Liver (tissue), 9 donors: ENCODE data around the gene NR5A1. TPM values are rescaled to one million over a fixed set of nuclear protein-coding genes. Genes with fewer than 3 reads are reported as not detected.

Experiments
- DNase-seq: peaks from one replicate; pipeline ENCODE4 v3.0.0-alpha.2; 2017; ENCODE audit warnings: low spot score
- H3K27ac ChIP-seq, 2 donors: one replicate each; pipeline ENCODE4 v1.7.0; 2013; ENCODE audit warnings: inconsistent platforms in 2 of 2, low read length in 2 of 2, control low read depth in 1 of 2, low read depth in 1 of 2, mild to moderate bottlenecking in 1 of 2
- H3K27me3 ChIP-seq, 4 donors: one replicate each; pipeline versions ENCODE4 v1.6.1 to v1.7.0; 2013; ENCODE audit warnings: low read length in 3 of 4, inconsistent platforms in 1 of 4, mild to moderate bottlenecking in 1 of 4, moderate library complexity in 1 of 4; ENCODE audit not compliant: control insufficient read depth in 4 of 4, insufficient read depth in 4 of 4
- H3K36me3 ChIP-seq, 4 donors: one replicate each; pipeline versions ENCODE4 v1.6.1 to v1.7.0; 2013; ENCODE audit warnings: low read length in 3 of 4, mild to moderate bottlenecking in 3 of 4, low read depth in 1 of 4, moderate library complexity in 1 of 4; ENCODE audit not compliant: control insufficient read depth in 4 of 4, insufficient read depth in 3 of 4
- H3K4me1 ChIP-seq, 4 donors: one replicate each; pipeline versions ENCODE4 v1.6.1 to v1.7.0; 2013; ENCODE audit warnings: low read length in 3 of 4, mild to moderate bottlenecking in 3 of 4, moderate library complexity in 1 of 4; ENCODE audit not compliant: control insufficient read depth in 4 of 4, insufficient read depth in 4 of 4
- H3K4me3 ChIP-seq, 3 donors: one replicate each; pipeline versions ENCODE4 v1.6.1 to v1.7.0; 2013; ENCODE audit warnings: low read length in 3 of 3, control low read depth in 1 of 3, low read depth in 1 of 3, mild to moderate bottlenecking in 1 of 3
- H3K9ac ChIP-seq, 2 donors: one replicate each; pipeline ENCODE4 v1.7.0; 2013; ENCODE audit warnings: low read length in 2 of 2, mild to moderate bottlenecking in 2 of 2, moderate library complexity in 2 of 2, control low read depth in 1 of 2, low read depth in 1 of 2
- H3K9me3 ChIP-seq, 4 donors: one replicate each; pipeline versions ENCODE4 v1.6.1 to v1.7.0; 2013; ENCODE audit warnings: low read length in 3 of 4; ENCODE audit not compliant: control insufficient read depth in 4 of 4
- EGR1 ChIP-seq, 2 donors: IDR thresholded peaks; 2 replicates each; pipeline ENCODE4 v1.6.1; 2016 to 2018; ENCODE audit warnings: antibody characterized with exemption in 2 of 2, low read depth in 2 of 2
- FOXA1 ChIP-seq: IDR thresholded peaks from 2 replicates; pipeline ENCODE4 v1.6.1; 2016; ENCODE audit warnings: antibody characterized with exemption
- FOXA2 ChIP-seq: IDR thresholded peaks from 2 replicates; pipeline ENCODE4 v1.6.1; 2016; ENCODE audit warnings: antibody characterized with exemption
- GABPA ChIP-seq, 2 donors: IDR thresholded peaks in 1 of 2; conservative IDR thresholded peaks in 1 of 2; 2 replicates each; pipeline ENCODE4 v1.6.1; 2016; ENCODE audit warnings: antibody characterized with exemption in 2 of 2, mild to moderate bottlenecking in 1 of 2, moderate library complexity in 1 of 2
- HNF4A ChIP-seq, 2 donors: conservative IDR thresholded peaks; 2 replicates each; pipeline ENCODE4 v1.6.1; 2016; ENCODE audit warnings: antibody characterized with exemption in 2 of 2, mild to moderate bottlenecking in 2 of 2
- HNF4G ChIP-seq: IDR thresholded peaks from 2 replicates; pipeline ENCODE4 v1.6.1; 2016; ENCODE audit warnings: antibody characterized with exemption
- JUND ChIP-seq, 2 donors: IDR thresholded peaks; 2 replicates each; pipeline ENCODE4 v1.6.1; 2016; ENCODE audit warnings: antibody characterized with exemption in 2 of 2
- MAX ChIP-seq: IDR thresholded peaks from 2 replicates; pipeline ENCODE4 v1.6.1; 2016; ENCODE audit warnings: antibody characterized with exemption
- NR2F2 ChIP-seq: IDR thresholded peaks from 2 replicates; pipeline ENCODE4 v1.6.1; 2016; ENCODE audit warnings: antibody characterized with exemption
- RAD21 ChIP-seq, 2 donors: IDR thresholded peaks; 2 replicates each; pipeline ENCODE4 v1.6.1; 2016; ENCODE audit warnings: antibody characterized with exemption in 2 of 2, mild to moderate bottlenecking in 2 of 2
- RXRA ChIP-seq, 2 donors: IDR thresholded peaks; 2 replicates each; pipeline ENCODE4 v1.6.1; 2017 to 2018; ENCODE audit warnings: antibody characterized with exemption in 2 of 2, mild to moderate bottlenecking in 1 of 2
- SP1 ChIP-seq: IDR thresholded peaks from 2 replicates; pipeline ENCODE4 v1.6.1; 2018; ENCODE audit warnings: antibody characterized with exemption, mild to moderate bottlenecking
- TAF1 ChIP-seq: conservative IDR thresholded peaks from 2 replicates; pipeline ENCODE4 v1.6.1; 2016; ENCODE audit warnings: antibody characterized with exemption, mild to moderate bottlenecking
- YY1 ChIP-seq: IDR thresholded peaks from 2 replicates; pipeline ENCODE4 v1.6.1; 2016; ENCODE audit warnings: antibody characterized with exemption, mild to moderate bottlenecking
- ZBTB33 ChIP-seq: IDR thresholded peaks from 2 replicates; pipeline ENCODE4 v1.6.1; 2016; ENCODE audit warnings: antibody characterized with exemption
- WGBS: extraction: QIAGEN DNeasy Blood & Tissue Kit; methylation state at CpG from one replicate; pipeline ENCODE4 v1.1.7; 2013; 5-methylcytosine and 5-hydroxymethylcytosine counted together
- polyA plus RNA-seq, 2 donors: library from polyadenylated mRNA; stranded (reverse) in 1 of 2; unstranded in 1 of 2; fragments of 200-250 nt in 1 of 2; fragments of >200 nt in 1 of 2; fragmentation: Nextera tagmentation in 1 of 2; extraction: Ambion mirVana in 1 of 2; gene quantifications; one replicate each; pipeline versions ENCODE4 v1.2.1 to v1.2.3, GENCODE V29; 2013 to 2015
- total RNA-seq, 2 donors: library from RNA; depleted of rRNA; stranded (reverse); fragments of >200 nt; gene quantifications; one replicate each; pipeline ENCODE4 v1.2.3, GENCODE V29; 2014
- TF ChIP-seq, protein P1 (sequence below): fragments of 150-350 bp; IDR thresholded peaks from 2 replicates; pipeline ENCODE4 v1.5.1; 2017; ENCODE audit warnings: improper control_type of control experiment, low read depth, low read length; ENCODE audit not compliant: missing input control
- TF ChIP-seq, protein P2 (sequence below): IDR thresholded peaks from 2 replicates; pipeline ENCODE4 v1.6.1; 2016; ENCODE audit warnings: antibody characterized with exemption, mild to moderate bottlenecking
- TF ChIP-seq, protein P3 (sequence below): IDR thresholded peaks from 2 replicates; pipeline ENCODE4 v1.6.1; 2016; ENCODE audit warnings: antibody characterized with exemption
- donor health status: healthy.
- donor health status: healthy.
- donor health status: healthy.
- donor health status: healthy.
- donor health status: healthy.

The NR5A1 gene
- total and polyA plus RNA-seq, 4 donors = not detected

- Histone ChIP-seq H3K4me3 (no peak overlapping the region), H3K4me1 (no peaks in the 10 kb centered on the region), H3K27ac (no peak overlapping the region), H3K27me3 (peaks cover 0 to 5% (median 2%) of the 10 kb centered on the region in 4 donors), H3K9ac (no peak overlapping the region), H3K36me3 (no peaks in the 10 kb centered on the region), H3K9me3 (no peaks in the 10 kb centered on the region)
- WGBS = 70% methylated on average over 21 of the region's 21 CpGs
- DNase-seq = no peak
- TF ChIP-seq HNF4A (conservative IDR thresholded peaks at IDR 0.05) = no peak
- TF ChIP-seq, protein P1, sequence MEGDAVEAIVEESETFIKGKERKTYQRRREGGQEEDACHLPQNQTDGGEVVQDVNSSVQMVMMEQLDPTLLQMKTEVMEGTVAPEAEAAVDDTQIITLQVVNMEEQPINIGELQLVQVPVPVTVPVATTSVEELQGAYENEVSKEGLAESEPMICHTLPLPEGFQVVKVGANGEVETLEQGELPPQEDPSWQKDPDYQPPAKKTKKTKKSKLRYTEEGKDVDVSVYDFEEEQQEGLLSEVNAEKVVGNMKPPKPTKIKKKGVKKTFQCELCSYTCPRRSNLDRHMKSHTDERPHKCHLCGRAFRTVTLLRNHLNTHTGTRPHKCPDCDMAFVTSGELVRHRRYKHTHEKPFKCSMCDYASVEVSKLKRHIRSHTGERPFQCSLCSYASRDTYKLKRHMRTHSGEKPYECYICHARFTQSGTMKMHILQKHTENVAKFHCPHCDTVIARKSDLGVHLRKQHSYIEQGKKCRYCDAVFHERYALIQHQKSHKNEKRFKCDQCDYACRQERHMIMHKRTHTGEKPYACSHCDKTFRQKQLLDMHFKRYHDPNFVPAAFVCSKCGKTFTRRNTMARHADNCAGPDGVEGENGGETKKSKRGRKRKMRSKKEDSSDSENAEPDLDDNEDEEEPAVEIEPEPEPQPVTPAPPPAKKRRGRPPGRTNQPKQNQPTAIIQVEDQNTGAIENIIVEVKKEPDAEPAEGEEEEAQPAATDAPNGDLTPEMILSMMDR = no peak
Measured at GRCh38 chr9:124475158-124475867, 31.9 kb downstream of the NR5A1 start.

GRCh38 chr9:124474151-124474550 is 33.0 kb downstream of the NR5A1 start:
- Histone ChIP-seq H3K27ac (no peak overlapping the region), H3K4me3 (no peak overlapping the region), H3K4me1 (no peaks in the 10 kb centered on the region), H3K9ac (no peak overlapping the region), H3K9me3 (no peaks in the 10 kb centered on the region), H3K27me3 (peaks cover 0 to 5% (median 2%) of the 10 kb centered on the region in 4 donors), H3K36me3 (no peaks in the 10 kb centered on the region)
- no peak for DNase-seq
- TF ChIP-seq FOXA1 = no peak
- TF ChIP-seq MAX = no peak
- TF ChIP-seq RAD21 (IDR thresholded peaks at IDR 0.05) = no peak
- TF ChIP-seq GABPA (IDR thresholded peaks at IDR 0.05 in 1 of 2, conservative IDR thresholded peaks at IDR 0.05 in 1 of 2) = no peak
- no peak for TF ChIP-seq EGR1 (IDR thresholded peaks at IDR 0.05; ENCODE audit: low read depth in 2 of 2)
- TF ChIP-seq RXRA (IDR thresholded peaks at IDR 0.05) = no peak
- no peak for TF ChIP-seq JUND (IDR thresholded peaks at IDR 0.05)
- TF ChIP-seq, protein P1 = no peak
- TF ChIP-seq TAF1 = no peak
- TF ChIP-seq, protein P2, sequence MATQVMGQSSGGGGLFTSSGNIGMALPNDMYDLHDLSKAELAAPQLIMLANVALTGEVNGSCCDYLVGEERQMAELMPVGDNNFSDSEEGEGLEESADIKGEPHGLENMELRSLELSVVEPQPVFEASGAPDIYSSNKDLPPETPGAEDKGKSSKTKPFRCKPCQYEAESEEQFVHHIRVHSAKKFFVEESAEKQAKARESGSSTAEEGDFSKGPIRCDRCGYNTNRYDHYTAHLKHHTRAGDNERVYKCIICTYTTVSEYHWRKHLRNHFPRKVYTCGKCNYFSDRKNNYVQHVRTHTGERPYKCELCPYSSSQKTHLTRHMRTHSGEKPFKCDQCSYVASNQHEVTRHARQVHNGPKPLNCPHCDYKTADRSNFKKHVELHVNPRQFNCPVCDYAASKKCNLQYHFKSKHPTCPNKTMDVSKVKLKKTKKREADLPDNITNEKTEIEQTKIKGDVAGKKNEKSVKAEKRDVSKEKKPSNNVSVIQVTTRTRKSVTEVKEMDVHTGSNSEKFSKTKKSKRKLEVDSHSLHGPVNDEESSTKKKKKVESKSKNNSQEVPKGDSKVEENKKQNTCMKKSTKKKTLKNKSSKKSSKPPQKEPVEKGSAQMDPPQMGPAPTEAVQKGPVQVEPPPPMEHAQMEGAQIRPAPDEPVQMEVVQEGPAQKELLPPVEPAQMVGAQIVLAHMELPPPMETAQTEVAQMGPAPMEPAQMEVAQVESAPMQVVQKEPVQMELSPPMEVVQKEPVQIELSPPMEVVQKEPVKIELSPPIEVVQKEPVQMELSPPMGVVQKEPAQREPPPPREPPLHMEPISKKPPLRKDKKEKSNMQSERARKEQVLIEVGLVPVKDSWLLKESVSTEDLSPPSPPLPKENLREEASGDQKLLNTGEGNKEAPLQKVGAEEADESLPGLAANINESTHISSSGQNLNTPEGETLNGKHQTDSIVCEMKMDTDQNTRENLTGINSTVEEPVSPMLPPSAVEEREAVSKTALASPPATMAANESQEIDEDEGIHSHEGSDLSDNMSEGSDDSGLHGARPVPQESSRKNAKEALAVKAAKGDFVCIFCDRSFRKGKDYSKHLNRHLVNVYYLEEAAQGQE = no peak
- no peak for TF ChIP-seq ZBTB33
- TF ChIP-seq YY1 = no peak
- TF ChIP-seq, protein P3, sequence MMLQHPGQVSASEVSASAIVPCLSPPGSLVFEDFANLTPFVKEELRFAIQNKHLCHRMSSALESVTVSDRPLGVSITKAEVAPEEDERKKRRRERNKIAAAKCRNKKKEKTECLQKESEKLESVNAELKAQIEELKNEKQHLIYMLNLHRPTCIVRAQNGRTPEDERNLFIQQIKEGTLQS = no peak
- no peak for TF ChIP-seq FOXA2
- no peak for TF ChIP-seq NR2F2
- TF ChIP-seq SP1 = no peak
- no peak for TF ChIP-seq HNF4G
- WGBS = 74% methylated on average over 4 of the region's 4 CpGs
